Loucy (cell line): ENCODE data around the gene FZD1.
"Not testable (repeated sequence)": the region's sequence is repeated elsewhere in the genome, so short reads cannot be mapped to it uniquely, and the experiment has no call there.

Experiments
- EZH2phosphoT487 ChIP-seq: fragments of 200-600 bp; IDR thresholded peaks from 2 replicates; pipeline ENCODE4 v1.6.1; 2018; ENCODE audit warnings: antibody characterized with exemption, mild to moderate bottlenecking, moderate library complexity, borderline replicate concordance
- TF ChIP-seq, protein P1 (sequence below): fragments of 200-600 bp; sonication (generic); conservative IDR thresholded peaks from 2 replicates; pipeline ENCODE4 v1.5.1; 2014; ENCODE audit warnings: mild to moderate bottlenecking, antibody characterized with exemption, low read length

DNA sequence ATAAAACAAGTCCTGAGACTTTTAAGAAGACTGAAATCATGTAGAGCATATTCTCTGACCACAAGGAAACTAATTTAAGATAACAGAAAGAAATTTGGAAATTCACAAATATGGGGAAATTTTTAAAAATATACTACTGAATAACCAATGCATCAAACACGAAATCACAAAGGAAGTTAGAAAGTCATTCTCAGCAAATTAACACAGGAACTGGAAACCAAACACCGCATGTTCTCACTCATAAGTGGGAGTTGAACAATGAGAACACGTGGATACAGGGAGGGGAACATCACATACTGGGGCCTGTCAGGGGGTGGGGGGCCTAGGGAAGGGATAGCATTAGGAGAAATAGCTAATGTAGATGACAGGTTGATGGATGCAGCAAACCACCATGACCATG lies 44.0 kb downstream of the FZD1 start:
- TF ChIP-seq, protein P1, sequence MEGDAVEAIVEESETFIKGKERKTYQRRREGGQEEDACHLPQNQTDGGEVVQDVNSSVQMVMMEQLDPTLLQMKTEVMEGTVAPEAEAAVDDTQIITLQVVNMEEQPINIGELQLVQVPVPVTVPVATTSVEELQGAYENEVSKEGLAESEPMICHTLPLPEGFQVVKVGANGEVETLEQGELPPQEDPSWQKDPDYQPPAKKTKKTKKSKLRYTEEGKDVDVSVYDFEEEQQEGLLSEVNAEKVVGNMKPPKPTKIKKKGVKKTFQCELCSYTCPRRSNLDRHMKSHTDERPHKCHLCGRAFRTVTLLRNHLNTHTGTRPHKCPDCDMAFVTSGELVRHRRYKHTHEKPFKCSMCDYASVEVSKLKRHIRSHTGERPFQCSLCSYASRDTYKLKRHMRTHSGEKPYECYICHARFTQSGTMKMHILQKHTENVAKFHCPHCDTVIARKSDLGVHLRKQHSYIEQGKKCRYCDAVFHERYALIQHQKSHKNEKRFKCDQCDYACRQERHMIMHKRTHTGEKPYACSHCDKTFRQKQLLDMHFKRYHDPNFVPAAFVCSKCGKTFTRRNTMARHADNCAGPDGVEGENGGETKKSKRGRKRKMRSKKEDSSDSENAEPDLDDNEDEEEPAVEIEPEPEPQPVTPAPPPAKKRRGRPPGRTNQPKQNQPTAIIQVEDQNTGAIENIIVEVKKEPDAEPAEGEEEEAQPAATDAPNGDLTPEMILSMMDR = not testable (repeated sequence)
- TF ChIP-seq EZH2phosphoT487 = not testable (repeated sequence)
